ENCODE measurements around the gene SMPX.

Gene SMPX

GRCh38 chrX:21715825-21716224 lies 42.1 kb downstream of the SMPX start:
- no peak for TF ChIP-seq CTCF (IDR thresholded peaks at IDR 0.05; ENCODE audit: extremely low read depth, missing control alignments)
- no peak for DNase-seq (ENCODE audit: low spot score)

GRCh38 chrX:21715337-21715736 lies 42.6 kb downstream of the SMPX start:
- DNase-seq (ENCODE audit: low spot score) = no peak
- no peak for TF ChIP-seq CTCF (IDR thresholded peaks at IDR 0.05; ENCODE audit: extremely low read depth, missing control alignments)

GRCh38 chrX:21711848-21712197 lies 46.1 kb downstream of the SMPX start:
- TF ChIP-seq CTCF (IDR thresholded peaks at IDR 0.05; ENCODE audit: extremely low read depth, missing control alignments) = no peak
- no peak for DNase-seq (ENCODE audit: low spot score)

GRCh38 chrX:21711129-21711847 lies 46.6 kb downstream of the SMPX start:
- DNase-seq (ENCODE audit: low spot score) = no peak
- no peak for TF ChIP-seq CTCF (IDR thresholded peaks at IDR 0.05; ENCODE audit: extremely low read depth, missing control alignments)

GRCh38 chrX:21708116-21708515 lies 49.8 kb downstream of the SMPX start:
- DNase-seq (ENCODE audit: low spot score) = no peak
- no peak for TF ChIP-seq CTCF (IDR thresholded peaks at IDR 0.05; ENCODE audit: extremely low read depth, missing control alignments)

GRCh38 chrX:21705225-21705624 lies 52.7 kb downstream of the SMPX start:
- no peak for DNase-seq (ENCODE audit: low spot score)
- TF ChIP-seq CTCF (IDR thresholded peaks at IDR 0.05; ENCODE audit: extremely low read depth, missing control alignments) = no peak

- DNase-seq (ENCODE audit: low spot score) = no peak
- no peak for TF ChIP-seq CTCF (IDR thresholded peaks at IDR 0.05; ENCODE audit: extremely low read depth, missing control alignments)
Observed at GRCh38 chrX:21702725-21703124, 55.2 kb downstream of the SMPX start.

Data from GM20000 (cell line).